ENCODE measurements around the gene APBA3.

APBA3 gene

DNA sequence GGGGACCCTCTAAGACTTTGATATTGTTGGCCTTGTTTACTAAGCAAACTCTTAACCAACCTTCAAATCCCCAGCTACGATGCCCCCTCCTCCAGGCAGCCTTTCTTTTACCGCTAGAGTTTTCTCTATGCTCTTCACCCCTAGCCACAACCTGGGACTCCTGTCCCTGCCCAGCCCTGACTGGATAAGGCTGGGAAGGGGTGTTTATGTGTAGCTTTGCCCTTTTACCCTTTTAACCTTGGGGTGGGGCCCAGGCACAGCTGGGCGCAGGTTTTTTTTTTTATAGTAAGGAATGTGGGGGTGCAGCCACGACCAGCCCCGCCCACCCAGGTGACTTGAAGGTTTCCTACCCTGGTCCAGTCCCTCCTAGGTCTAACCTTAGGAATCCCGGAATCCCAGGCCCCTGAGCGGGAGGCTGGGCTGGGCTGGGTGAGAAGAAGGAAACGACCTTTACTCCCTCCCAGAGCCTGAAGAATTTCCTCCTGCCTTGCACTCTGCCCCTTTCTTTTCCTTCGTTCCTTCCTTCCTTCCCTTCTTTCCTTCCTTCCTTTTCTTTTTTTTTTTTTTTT, 41.1 kb downstream of the APBA3 start:
- DNase-seq (ENCODE audit: low read depth in 2 of 2) = no peak

DNA sequence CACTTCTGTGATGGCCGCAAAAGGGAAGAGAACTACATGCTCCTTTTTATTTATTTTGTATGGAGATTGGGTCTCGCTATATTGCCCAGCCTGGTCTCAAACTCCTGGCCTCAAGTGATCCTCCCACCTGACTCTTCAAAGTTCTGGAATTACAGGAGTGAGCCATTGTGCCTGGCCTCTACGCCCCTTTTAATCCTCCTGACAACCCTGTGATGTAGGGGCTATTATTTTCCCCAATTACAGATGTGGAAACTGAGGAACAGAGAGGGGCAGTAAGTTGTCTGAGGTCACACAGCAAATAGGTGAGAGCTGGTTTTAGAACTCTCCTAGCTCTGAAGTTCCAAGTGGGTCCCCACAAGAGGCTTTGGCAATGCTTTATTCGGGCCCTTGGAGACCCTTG, 41.6 kb downstream of the APBA3 start:
- DNase-seq (ENCODE audit: low read depth in 2 of 2) = no peak

DNA sequence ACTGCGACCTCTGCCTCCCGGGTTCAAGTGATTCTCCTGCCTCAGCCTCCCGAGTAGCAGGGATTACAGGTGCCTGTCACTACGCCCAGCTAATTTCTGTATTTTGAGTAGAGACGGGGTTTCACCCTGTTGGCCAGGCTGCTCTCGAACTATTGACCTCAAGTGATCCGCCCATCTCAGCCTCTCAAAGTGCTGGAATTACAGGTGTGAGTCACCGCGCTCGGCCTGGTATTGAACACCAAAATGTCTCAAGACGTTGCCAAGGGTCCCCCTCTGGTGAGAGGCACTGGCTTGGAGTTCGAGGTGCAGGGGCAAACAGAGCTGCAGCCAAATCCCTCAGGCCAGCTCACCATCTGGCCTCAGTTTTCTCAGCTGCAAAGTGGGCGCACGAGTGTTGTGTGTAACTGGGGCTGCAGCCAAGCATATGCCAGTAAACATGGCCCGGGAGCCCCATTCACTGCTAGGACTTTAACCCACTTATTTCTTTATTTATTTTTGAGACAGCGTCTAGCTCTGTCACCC, 45.3 kb downstream of the APBA3 start:
- no peak for DNase-seq (ENCODE audit: low read depth in 2 of 2)

DNA sequence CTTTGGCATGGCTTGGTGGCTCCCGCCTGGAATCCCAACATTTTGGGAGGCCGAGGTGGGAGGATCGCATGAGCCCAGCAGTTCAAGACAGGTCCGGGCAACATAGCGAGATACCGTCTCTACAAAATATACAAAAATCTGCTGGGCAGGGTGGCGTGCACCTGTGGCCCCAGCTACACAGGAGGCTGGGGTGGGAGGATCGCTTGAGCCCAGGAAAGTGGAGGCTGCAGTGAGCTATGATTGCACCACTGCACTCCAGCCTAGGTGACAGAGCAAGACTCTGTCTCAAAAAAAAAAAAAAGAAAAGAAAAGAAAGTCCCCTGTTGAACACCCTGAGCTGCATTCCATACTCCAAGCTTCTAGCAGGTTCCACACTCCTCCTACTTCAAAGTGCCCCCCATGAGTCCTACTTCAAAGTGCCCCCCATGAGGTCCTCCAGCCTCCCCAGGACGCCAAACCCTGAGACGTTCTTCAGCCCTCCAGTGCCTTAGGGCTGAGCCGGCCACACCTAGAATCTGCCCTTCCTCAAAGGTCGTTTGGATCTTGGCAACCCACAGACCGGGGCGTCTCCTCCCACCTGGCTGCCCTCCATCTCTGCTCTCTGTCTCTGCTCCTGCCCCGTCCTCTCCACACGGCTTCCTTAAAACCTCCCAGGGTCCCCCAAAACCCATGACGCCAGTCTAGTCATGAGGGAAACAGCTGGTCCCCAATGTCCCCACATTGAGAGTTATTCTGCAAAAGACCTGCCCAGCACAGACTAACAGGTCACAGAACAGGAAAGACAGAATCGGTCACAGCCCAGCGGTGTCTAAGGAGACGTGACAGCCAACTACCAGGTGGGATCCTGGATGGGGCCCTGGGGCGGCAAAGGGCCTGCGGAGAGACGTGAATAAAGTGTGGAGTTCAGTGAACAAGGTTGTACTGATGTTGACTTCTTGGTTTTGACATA, 48.6 kb downstream of the APBA3 start:
- DNase-seq (ENCODE audit: low read depth in 2 of 2) = no peak

DNA sequence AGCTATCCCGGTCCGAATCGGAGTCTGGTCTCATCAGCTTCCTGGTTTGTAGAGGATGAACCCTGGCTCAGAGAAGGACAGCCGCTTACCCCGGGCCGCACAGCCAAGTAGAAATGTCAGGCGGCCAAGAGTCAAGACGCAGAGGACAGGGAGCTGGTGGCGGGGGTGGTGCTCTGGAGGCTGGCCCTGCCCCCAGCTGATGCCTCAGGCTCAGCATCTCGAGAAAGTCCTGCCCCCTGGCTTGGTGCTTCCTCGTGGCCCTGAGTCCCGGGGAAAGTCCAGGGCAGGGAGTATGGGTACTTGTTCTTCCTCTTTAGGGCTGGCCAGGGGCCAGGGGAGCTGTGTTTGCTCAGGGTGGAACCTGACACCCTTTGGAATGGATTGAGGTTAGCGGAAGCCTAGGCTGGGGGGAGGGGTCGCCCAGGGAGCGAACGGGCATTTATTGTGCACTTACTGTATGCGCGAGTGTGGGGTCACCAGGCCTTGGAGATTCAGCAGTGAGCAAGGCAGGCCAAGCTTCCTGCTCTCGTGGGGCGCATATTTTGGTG, 51.2 kb downstream of the APBA3 start:
- DNase-seq (ENCODE audit: low read depth in 2 of 2) = no peak

DNA sequence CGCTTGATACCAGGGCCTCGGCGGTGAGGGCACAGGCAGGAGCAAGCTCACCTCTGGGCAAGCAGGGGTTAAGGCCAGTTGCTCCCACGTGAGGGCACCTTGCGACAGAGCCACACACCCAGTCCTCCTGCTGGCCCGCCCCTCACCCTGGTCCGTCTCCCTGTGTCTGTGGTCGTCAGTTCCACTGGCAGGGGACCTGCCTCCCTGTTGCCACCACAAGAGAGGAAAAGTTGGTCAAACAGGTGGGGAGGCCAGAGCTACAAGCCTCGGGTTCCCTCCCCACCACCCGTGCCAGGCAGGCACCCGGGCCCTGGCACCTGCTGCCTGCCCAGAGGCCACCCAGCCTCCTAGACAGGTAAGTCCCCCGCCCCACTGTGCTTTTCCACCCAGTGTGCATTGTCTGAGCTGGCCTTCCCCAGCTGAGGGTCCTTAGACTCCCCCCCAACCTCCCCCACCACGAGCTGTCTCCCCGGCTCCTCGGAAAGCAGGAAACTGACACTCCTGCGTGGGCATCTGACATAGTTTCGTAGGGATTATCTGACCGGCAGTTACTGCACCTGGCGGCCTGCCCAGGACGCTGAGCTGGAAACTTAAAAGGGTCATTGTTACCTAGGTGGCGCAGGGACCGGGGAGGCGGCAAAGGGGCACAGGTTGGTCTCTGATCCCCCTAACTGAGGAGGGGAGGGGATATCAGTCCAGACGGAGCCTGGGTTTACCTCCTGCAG, 53.1 kb downstream of the APBA3 start, which contains the start of gene TJP3:
Gene TJP3 (plus strand): TSS at position 178 of the 725 bp plus-strand sequence. CDS start 20,049 bp downstream, outside the sequence.
- DNase-seq (ENCODE audit: low read depth in 2 of 2) = no peak

DNA sequence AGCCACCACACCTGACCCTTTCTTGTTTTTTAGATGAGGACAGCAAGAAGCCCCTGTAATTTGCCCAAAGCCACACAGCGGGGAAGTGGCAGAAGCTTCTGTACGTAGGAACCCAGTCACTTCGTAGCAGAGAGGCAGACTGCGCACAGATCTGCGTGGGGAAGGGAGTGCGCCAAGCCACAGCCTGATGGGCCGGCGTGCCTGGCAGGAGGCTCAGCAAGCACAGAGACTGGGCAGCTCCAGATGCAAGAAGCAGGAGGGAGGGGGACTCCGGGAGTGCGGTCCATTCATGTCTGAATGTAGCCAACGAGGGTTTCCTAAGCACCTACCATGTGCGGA, 53.7 kb downstream of the APBA3 start:
- no peak for DNase-seq (ENCODE audit: low read depth in 2 of 2)

DNA sequence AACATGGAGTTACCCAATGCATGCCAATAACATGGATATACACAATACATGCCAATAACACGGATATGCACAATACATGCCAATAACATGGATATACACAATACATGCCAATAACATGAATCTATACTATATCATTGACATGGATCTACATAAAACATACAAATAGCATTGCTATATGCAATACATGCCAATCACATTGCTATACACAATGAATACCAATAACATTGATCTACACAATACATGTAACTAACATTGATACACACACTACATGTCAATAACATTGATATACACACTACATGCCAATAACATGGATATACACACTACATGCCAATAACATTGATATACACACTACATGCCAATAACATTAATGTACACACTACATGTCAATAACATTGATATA, 60.3 kb downstream of the APBA3 start:
- no peak for DNase-seq (ENCODE audit: low read depth in 2 of 2)

Measured in stimulated activated CD8-positive, alpha-beta memory T cell treated with anti-CD3 and anti-CD28 coated beads, Interleukin-7, amount 100 ng/mL, for 1 hour (primary cell).